CD4-positive, alpha-beta T cell (primary cell): Measurements from ENCODE around the gene BEGAIN. TPM values are rescaled to one million over a fixed set of nuclear protein-coding genes. Genes with fewer than 3 reads are reported as not detected.

Source experiments
- ATAC-seq: fragments of 200-7000 bp; cut with Tn5 transposase; one replicate; pipeline ENCODE4 v1.10.0; 2022; ENCODE audit warnings: mild to moderate bottlenecking; ENCODE audit not compliant: poor library complexity
- CTCF ChIA-PET: fragments of 350-600 bp; sonication (Branson Sonifier 250); formaldehyde crosslinking; loops from one replicate; lab custom pipeline; 2021; ENCODE audit warnings: antibody characterized with exemption, inconsistent platforms; lab: Charles Lee
- POLR2A ChIA-PET: fragments of 350-600 bp; sonication (Branson Sonifier 250); formaldehyde crosslinking; loops from one replicate; lab custom pipeline; 2021; ENCODE audit warnings: antibody characterized with exemption, inconsistent platforms; lab: Charles Lee
- DNase-seq, 14 experiments: peaks; one replicate each; pipeline ENCODE4 v3.0.0-alpha.2; 2013 to 2020; ENCODE audit warnings: mixed read lengths in 2 of 14
- H3K27ac ChIP-seq, 2 donors: one replicate each; pipeline versions ENCODE4 v1.5.1 to v1.7.0; 2013; ENCODE audit warnings: low read length in 2 of 2, low read depth in 1 of 2, mild to moderate bottlenecking in 1 of 2
- H3K27me3 ChIP-seq, 2 experiments: 1 replicate in 1 of 2; 2 replicates in 1 of 2; pipeline versions ENCODE4 v1.6.1 to v1.7.0; 2013; ENCODE audit warnings: low read length in 2 of 2, control low read depth in 1 of 2, mild to moderate bottlenecking in 1 of 2, moderate library complexity in 1 of 2; ENCODE audit not compliant: insufficient read depth in 2 of 2, control insufficient read depth in 1 of 2
- H3K36me3 ChIP-seq: one replicate; pipeline ENCODE4 v1.6.1; 2013; ENCODE audit warnings: low read length, control low read depth; ENCODE audit not compliant: insufficient read depth
- H3K4me1 ChIP-seq: one replicate; pipeline ENCODE4 v1.6.1; 2013; ENCODE audit warnings: low read length, control low read depth; ENCODE audit not compliant: insufficient read depth
- H3K4me3 ChIP-seq: one replicate; pipeline ENCODE4 v1.5.1; 2013; ENCODE audit warnings: mild to moderate bottlenecking, low read length, moderate library complexity
- H3K9me3 ChIP-seq, 2 experiments: 1 replicate in 1 of 2; 2 replicates in 1 of 2; pipeline versions ENCODE4 v1.6.1 to v1.7.0; 2013; ENCODE audit warnings: low read length in 2 of 2, mild to moderate bottlenecking in 2 of 2, control low read depth in 1 of 2, moderate library complexity in 1 of 2; ENCODE audit not compliant: control insufficient read depth in 1 of 2, insufficient read depth in 1 of 2
- H3K27ac Mint-ChIP-seq: one replicate; pipeline ENCODE4 v1.8.0; 2020; ENCODE audit warnings: mixed read lengths
- H3K27me3 Mint-ChIP-seq: one replicate; pipeline ENCODE4 v1.8.0; 2021; ENCODE audit warnings: mixed read lengths
- H3K36me3 Mint-ChIP-seq: one replicate; pipeline ENCODE4 v1.8.0; 2021; ENCODE audit warnings: low read depth, mixed read lengths
- H3K4me1 Mint-ChIP-seq: one replicate; pipeline ENCODE4 v1.8.0; 2021; ENCODE audit warnings: low read depth, mixed read lengths
- H3K4me3 Mint-ChIP-seq: one replicate; pipeline ENCODE4 v1.8.0; 2020; ENCODE audit warnings: mild to moderate bottlenecking, mixed read lengths
- H3K9me3 Mint-ChIP-seq: one replicate; pipeline ENCODE4 v1.8.0; 2020; ENCODE audit warnings: mixed read lengths
- CTCF ChIP-seq: fragments of 200-600 bp; IDR thresholded peaks from one replicate; pipeline ENCODE4 v1.8.0; 2022; ENCODE audit warnings: antibody characterized with exemption, mild to moderate bottlenecking
- intact Hi-C, 2 experiments: fragments of 100-400 bp; cut with DNase I in 1 of 2; cut with micrococcal nuclease in 1 of 2; formaldehyde crosslinking; loops; one replicate each; pipeline versions ENCODE4 v1.15.1 to v1.9.0; 2023 to 2025; cut with DNase I, micrococcal nuclease
- total RNA-seq, 174 experiments: library from RNA in 2 of 174; stranded (reverse) in 2 of 174; gene quantifications; one replicate each; pipeline ENCODE4 v1.2.3 and lab custom pipeline; 2021 to 2026

Gene BEGAIN
- total RNA-seq, 2 experiments from 2014 or later, result 1.5 to 2.0 TPM

GRCh38 chr14:100594625-100594951 is 7.4 kb upstream of the BEGAIN start:
- no peak overlapping the region for H3K4me3 ChIP-seq
- no peaks in the 10 kb centered on the region for H3K4me1 ChIP-seq
- ChIA-PET CTCF (no interaction called here), POLR2A (no interaction called here)
- ATAC-seq (no peak), DNase-seq (no peak)
- H3K27ac ChIP-seq, result no peak overlapping the region
- H3K4me1 Mint-ChIP-seq, result no peaks in the 10 kb centered on the region
- intact Hi-C loops, result no loop called here
- no peaks in the 10 kb centered on the region for H3K36me3 ChIP-seq
- TF ChIP-seq CTCF, result no peak
- H3K9me3 ChIP-seq, result no peaks in the 10 kb centered on the region
- H3K27me3 ChIP-seq, result peaks cover 0 to 6% of the 10 kb centered on the region in 2 experiments
- H3K36me3 Mint-ChIP-seq, result no peaks in the 10 kb centered on the region
- H3K4me3 Mint-ChIP-seq, result no peak overlapping the region
- H3K27me3 Mint-ChIP-seq, result peaks cover 47% of the 10 kb centered on the region
- H3K9me3 Mint-ChIP-seq, result no peaks in the 10 kb centered on the region
- H3K27ac Mint-ChIP-seq, result no peak overlapping the region

GRCh38 chr14:100593751-100594624 is 6.8 kb upstream of the BEGAIN start:
- Mint-ChIP-seq H3K27me3 (peaks cover 48% of the 10 kb centered on the region), H3K27ac (no peak overlapping the region), H3K36me3 (no peaks in the 10 kb centered on the region), H3K9me3 (no peaks in the 10 kb centered on the region), H3K4me3 (no peak overlapping the region), H3K4me1 (no peaks in the 10 kb centered on the region)
- H3K27me3 ChIP-seq, result peaks cover 0 to 6% of the 10 kb centered on the region in 2 experiments
- intact Hi-C loops, result no loop called here
- DNase-seq (no peak), ATAC-seq (no peak)
- no peaks in the 10 kb centered on the region for H3K9me3 ChIP-seq
- H3K4me1 ChIP-seq, result no peaks in the 10 kb centered on the region
- ChIA-PET CTCF (no interaction called here), POLR2A (no interaction called here)
- no peaks in the 10 kb centered on the region for H3K36me3 ChIP-seq
- no peak for TF ChIP-seq CTCF
- H3K27ac ChIP-seq, result no peak overlapping the region
- H3K4me3 ChIP-seq, result no peak overlapping the region

- no peaks in the 10 kb centered on the region for H3K36me3 ChIP-seq
- POLR2A ChIA-PET, result no interaction called here
- H3K4me3 Mint-ChIP-seq, result no peak overlapping the region
Observed at GRCh38 chr14:100592972-100593371, 5.8 kb upstream of the BEGAIN start.

More at GRCh38 chr14:100592972-100593371, 5.8 kb upstream of the BEGAIN start:
- CTCF ChIA-PET, result no interaction called here
- Mint-ChIP-seq H3K27ac (no peak overlapping the region), H3K36me3 (no peaks in the 10 kb centered on the region), H3K27me3 (peaks cover 55% of the 10 kb centered on the region), H3K9me3 (no peaks in the 10 kb centered on the region), H3K4me1 (no peaks in the 10 kb centered on the region)
- Histone ChIP-seq H3K27me3 (peaks cover 7 to 16% of the 10 kb centered on the region in 2 experiments), H3K4me1 (peaks cover 2% of the 10 kb centered on the region), H3K9me3 (peaks cover 0 to 2% of the 10 kb centered on the region in 2 experiments), H3K27ac (no peak overlapping the region), H3K4me3 (no peak overlapping the region)
- TF ChIP-seq CTCF, result no peak
- DNase-seq (no peak), ATAC-seq (no peak)
- intact Hi-C loops, result no loop called here
